HG02678 (cell line): ENCODE results near the gene UNC13B.
"Not testable (repeated sequence)": the region's sequence is repeated elsewhere in the genome, so short reads cannot be mapped to it uniquely, and the experiment has no call there.

Experiments used
- ATAC-seq: cut with Tn5 transposase; IDR thresholded peaks from one replicate; pipeline ENCODE4 v1.9.1; 2021; ENCODE audit warnings: mild to moderate bottlenecking, moderate library complexity; ENCODE audit not compliant: unreplicated experiment

Gene UNC13B

GRCh38 chr9:35162605-35163315 is 951 bp downstream of the UNC13B start:
- ATAC-seq, result no peak

- ATAC-seq, result no peak
Measured at GRCh38 chr9:35163413-35163812, 1.6 kb downstream of the UNC13B start.

GRCh38 chr9:35164711-35165110 is 2.9 kb downstream of the UNC13B start:
- no peak for ATAC-seq

- ATAC-seq, result not testable (repeated sequence)
Measured at GRCh38 chr9:35167429-35167828, 5.6 kb downstream of the UNC13B start.

- ATAC-seq, result no peak
Measured at GRCh38 chr9:35168963-35169362, 7.2 kb downstream of the UNC13B start.

- ATAC-seq, result no peak
Measured at GRCh38 chr9:35172878-35173277, 11.1 kb downstream of the UNC13B start.

- no peak for ATAC-seq
Measured at GRCh38 chr9:35177520-35177919, 15.7 kb downstream of the UNC13B start.

- ATAC-seq, result no peak
Measured at GRCh38 chr9:35179347-35180280, 17.8 kb downstream of the UNC13B start.

- ATAC-seq, result no peak
Measured at GRCh38 chr9:35180801-35181200, 19.0 kb downstream of the UNC13B start.

- ATAC-seq, result not testable (repeated sequence)
Measured at GRCh38 chr9:35182401-35182800, 20.6 kb downstream of the UNC13B start.

GRCh38 chr9:35182996-35183754 is 21.4 kb downstream of the UNC13B start:
- not testable (repeated sequence) for ATAC-seq

- ATAC-seq, result not testable (repeated sequence)
Measured at GRCh38 chr9:35183755-35184480, 22.1 kb downstream of the UNC13B start.

- ATAC-seq, result no peak
Measured at GRCh38 chr9:35186524-35186923, 24.7 kb downstream of the UNC13B start.

- no peak for ATAC-seq
Measured at GRCh38 chr9:35190203-35190602, 28.4 kb downstream of the UNC13B start.

- no peak for ATAC-seq
Measured at GRCh38 chr9:35191105-35191504, 29.3 kb downstream of the UNC13B start.

- ATAC-seq, result no peak
Measured at GRCh38 chr9:35193762-35194161, 32.0 kb downstream of the UNC13B start.

- no peak for ATAC-seq
Measured at GRCh38 chr9:35195683-35196082, 33.9 kb downstream of the UNC13B start.

- no peak for ATAC-seq
Measured at GRCh38 chr9:35198191-35198590, 36.4 kb downstream of the UNC13B start.

GRCh38 chr9:35203528-35203927 is 41.7 kb downstream of the UNC13B start:
- no peak for ATAC-seq

GRCh38 chr9:35205340-35205739 is 43.5 kb downstream of the UNC13B start:
- no peak for ATAC-seq

GRCh38 chr9:35211854-35212253 is 50.0 kb downstream of the UNC13B start:
- no peak for ATAC-seq
